ENCODE measurements around the gene MSRB1.

The MSRB1 gene

DNA sequence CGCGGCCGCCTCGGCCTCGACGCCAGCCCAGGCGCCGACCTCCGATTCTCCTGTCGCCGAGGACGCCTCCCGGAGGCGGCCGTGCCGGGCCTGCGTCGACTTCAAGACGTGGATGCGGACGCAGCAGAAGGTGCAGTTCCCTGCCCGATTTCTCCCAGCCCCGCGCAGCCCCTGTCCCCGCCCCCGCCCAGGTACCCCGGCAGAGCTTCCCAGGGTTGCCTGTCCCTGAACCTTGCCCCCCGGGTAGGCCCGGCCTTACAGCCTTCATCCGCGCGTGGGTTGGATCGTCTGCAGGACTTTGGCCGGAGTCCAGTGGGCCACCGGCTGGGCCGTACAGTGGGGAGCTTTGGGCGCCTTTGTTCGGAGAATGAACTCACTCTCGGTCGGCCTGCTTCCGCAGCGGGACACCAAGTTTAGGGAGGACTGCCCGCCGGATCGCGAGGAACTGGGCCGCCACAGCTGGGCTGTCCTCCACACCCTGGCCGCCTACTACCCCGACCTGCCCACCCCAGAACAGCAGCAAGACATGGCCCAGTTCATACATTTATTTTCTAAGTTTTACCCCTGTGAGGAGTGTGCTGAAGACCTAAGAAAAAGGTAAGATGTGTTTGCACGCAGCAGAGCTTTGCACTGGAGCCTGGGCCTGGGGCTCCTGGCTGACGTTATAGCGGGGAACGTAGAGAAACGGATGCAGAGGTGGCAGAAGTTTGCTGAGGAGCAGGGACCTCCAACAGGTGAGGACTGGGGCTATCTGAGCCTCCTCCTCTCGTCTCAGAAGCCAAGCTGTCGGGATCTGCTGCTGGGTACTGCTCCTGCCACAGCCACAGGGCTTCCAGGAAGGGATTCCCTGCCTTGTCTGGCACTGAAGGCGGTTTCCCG is 41.6 kb upstream of the MSRB1 start:
- no peak for DNase-seq (ENCODE audit: low read depth in 1 of 2, low spot score in 1 of 2)
- H3K27ac ChIP-seq (replicated peaks), result peak overlapping the region; percentile 40

DNA sequence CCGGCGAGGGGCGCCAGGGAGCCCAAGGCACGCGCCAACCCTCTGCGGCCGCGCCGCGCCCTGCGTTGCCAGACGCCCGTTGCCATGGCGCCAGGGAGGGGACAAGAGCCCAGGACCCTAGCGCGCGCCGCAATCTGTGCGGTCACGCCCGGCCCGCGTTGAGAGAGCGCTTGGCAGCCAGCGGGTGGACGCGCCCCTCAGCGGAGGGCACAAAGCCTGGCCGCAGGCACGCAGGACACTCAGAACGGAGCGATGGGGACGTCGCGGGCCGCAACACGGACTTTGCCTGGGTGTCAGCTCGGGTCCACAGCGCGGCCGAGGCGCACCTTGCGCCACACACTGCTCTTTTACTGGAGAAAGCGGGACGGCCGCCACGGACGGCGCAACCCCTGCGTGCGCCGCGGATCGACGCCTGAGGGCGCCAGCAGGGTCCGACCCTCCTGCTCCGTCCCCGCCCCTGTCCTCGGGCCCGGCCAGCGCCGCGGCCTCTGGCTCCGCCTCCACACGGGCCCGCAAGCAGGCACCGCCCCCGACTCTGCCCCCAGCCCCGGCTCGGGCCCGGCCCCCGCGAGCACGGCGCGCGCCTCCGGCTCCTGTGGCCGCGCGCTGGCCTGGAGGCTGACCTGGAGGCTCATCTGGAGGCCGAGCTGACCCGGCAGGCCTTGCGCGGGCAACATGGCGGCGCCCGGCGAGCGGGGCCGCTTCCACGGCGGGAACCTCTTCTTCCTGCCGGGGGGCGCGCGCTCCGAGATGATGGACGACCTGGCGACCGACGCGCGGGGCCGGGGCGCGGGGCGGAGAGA is 40.7 kb upstream of the MSRB1 start, which contains the start of gene GFER:
GFER (plus strand) TSS at position 650 of the 803 bp plus-strand sequence; CDS start at position 676, 26 bp downstream.
- DNase-seq (ENCODE audit: low read depth in 1 of 2, low spot score in 1 of 2), result peak in 1 of 2 experiments; percentile 77
- H3K4me3 ChIP-seq (replicated peaks; ENCODE audit: insufficient read depth, low read length), result peak within 1 kb of the TSS; percentile 88
- no peak for TF ChIP-seq SPI1 (IDR thresholded peaks at IDR 0.05; ENCODE audit: borderline replicate concordance, low read depth)
- TF ChIP-seq GABPA (IDR thresholded peaks at IDR 0.05; ENCODE audit: low read depth), result no peak
- TF ChIP-seq, protein P1, sequence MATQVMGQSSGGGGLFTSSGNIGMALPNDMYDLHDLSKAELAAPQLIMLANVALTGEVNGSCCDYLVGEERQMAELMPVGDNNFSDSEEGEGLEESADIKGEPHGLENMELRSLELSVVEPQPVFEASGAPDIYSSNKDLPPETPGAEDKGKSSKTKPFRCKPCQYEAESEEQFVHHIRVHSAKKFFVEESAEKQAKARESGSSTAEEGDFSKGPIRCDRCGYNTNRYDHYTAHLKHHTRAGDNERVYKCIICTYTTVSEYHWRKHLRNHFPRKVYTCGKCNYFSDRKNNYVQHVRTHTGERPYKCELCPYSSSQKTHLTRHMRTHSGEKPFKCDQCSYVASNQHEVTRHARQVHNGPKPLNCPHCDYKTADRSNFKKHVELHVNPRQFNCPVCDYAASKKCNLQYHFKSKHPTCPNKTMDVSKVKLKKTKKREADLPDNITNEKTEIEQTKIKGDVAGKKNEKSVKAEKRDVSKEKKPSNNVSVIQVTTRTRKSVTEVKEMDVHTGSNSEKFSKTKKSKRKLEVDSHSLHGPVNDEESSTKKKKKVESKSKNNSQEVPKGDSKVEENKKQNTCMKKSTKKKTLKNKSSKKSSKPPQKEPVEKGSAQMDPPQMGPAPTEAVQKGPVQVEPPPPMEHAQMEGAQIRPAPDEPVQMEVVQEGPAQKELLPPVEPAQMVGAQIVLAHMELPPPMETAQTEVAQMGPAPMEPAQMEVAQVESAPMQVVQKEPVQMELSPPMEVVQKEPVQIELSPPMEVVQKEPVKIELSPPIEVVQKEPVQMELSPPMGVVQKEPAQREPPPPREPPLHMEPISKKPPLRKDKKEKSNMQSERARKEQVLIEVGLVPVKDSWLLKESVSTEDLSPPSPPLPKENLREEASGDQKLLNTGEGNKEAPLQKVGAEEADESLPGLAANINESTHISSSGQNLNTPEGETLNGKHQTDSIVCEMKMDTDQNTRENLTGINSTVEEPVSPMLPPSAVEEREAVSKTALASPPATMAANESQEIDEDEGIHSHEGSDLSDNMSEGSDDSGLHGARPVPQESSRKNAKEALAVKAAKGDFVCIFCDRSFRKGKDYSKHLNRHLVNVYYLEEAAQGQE (IDR thresholded peaks at IDR 0.05; ENCODE audit: insufficient replicate concordance, low read depth), result peak; percentile 25
- TF ChIP-seq, protein P2, sequence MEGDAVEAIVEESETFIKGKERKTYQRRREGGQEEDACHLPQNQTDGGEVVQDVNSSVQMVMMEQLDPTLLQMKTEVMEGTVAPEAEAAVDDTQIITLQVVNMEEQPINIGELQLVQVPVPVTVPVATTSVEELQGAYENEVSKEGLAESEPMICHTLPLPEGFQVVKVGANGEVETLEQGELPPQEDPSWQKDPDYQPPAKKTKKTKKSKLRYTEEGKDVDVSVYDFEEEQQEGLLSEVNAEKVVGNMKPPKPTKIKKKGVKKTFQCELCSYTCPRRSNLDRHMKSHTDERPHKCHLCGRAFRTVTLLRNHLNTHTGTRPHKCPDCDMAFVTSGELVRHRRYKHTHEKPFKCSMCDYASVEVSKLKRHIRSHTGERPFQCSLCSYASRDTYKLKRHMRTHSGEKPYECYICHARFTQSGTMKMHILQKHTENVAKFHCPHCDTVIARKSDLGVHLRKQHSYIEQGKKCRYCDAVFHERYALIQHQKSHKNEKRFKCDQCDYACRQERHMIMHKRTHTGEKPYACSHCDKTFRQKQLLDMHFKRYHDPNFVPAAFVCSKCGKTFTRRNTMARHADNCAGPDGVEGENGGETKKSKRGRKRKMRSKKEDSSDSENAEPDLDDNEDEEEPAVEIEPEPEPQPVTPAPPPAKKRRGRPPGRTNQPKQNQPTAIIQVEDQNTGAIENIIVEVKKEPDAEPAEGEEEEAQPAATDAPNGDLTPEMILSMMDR (IDR thresholded peaks at IDR 0.05; ENCODE audit: insufficient read depth, low read length), result peak; percentile 48
- peak; percentile 12; the same call in 1 of the 2 replicates for TF ChIP-seq POLR2AphosphoS5 (IDR thresholded peaks at IDR 0.05; ENCODE audit: low read depth)
- H3K27me3 ChIP-seq (ENCODE audit: insufficient read depth, poor library complexity, severe bottlenecking), result peaks cover 30% of the 10 kb centered on the region
- H3K27ac ChIP-seq (replicated peaks), result peak within 1 kb of the TSS; percentile 40

More for the DNA sequence above, 41.6 kb upstream of the MSRB1 start:
- Histone ChIP-seq H3K4me3 (replicated peaks; ENCODE audit: insufficient read depth, low read length) (peak overlapping the region; percentile 88), H3K27me3 (ENCODE audit: insufficient read depth, poor library complexity, severe bottlenecking) (peaks cover 38% of the 10 kb centered on the region)
- no peak for TF ChIP-seq GABPA (IDR thresholded peaks at IDR 0.05; ENCODE audit: low read depth)
- TF ChIP-seq POLR2AphosphoS5 (IDR thresholded peaks at IDR 0.05; ENCODE audit: low read depth), result peak; percentile 12; the same call in 1 of the 2 replicates

DNA sequence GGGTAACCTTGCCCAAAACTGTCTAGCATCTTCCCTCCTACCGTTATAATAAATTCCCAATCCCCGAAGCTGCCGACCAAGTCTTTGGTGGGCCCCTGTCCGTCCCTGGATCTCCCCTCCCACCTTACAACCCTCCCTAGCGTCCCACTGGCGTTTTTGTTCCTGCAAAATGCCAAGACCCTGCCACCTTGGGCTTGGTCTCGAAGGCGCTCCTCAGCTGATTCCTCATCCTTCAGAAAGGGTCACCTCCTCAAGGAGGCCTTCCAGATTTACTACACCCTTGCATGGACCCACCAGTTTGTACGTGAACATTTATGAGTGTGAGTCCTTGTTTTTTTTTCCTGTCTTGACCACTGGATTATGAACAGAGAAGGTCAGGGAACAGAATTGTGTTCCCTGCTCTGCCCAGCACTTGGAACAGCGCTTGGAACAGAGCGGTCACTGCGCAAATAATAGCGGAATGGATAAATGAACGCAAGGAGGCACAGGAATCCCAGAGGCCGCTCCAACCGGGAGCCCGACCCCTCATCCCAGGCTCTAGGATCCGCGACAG is 40.1 kb upstream of the MSRB1 start:
- no peak for TF ChIP-seq POLR2AphosphoS5 (IDR thresholded peaks at IDR 0.05; ENCODE audit: low read depth)
- TF ChIP-seq, protein P1 (IDR thresholded peaks at IDR 0.05; ENCODE audit: insufficient replicate concordance, low read depth), result no peak
- TF ChIP-seq SPI1 (IDR thresholded peaks at IDR 0.05; ENCODE audit: borderline replicate concordance, low read depth), result no peak
- TF ChIP-seq GABPA (IDR thresholded peaks at IDR 0.05; ENCODE audit: low read depth), result no peak
- TF ChIP-seq, protein P2 (IDR thresholded peaks at IDR 0.05; ENCODE audit: insufficient read depth, low read length), result no peak
- H3K4me3 ChIP-seq (replicated peaks; ENCODE audit: insufficient read depth, low read length), result no peak overlapping the region
- peaks cover 29% of the 10 kb centered on the region for H3K27me3 ChIP-seq (ENCODE audit: insufficient read depth, poor library complexity, severe bottlenecking)
- no peak for DNase-seq (ENCODE audit: low read depth in 1 of 2, low spot score in 1 of 2)
- H3K27ac ChIP-seq (replicated peaks), result no peak overlapping the region

Data from HL-60 (cell line).